MM.1S (cell line): ENCODE results near the gene PTPRN2.

Experiments
- DNase-seq: peaks from one replicate; pipeline ENCODE4 v3.0.0-alpha.2; 2015
- H2AFZ ChIP-seq: fragments of 300-600 bp; sonication (generic); 2 replicates; pipeline ENCODE4 v1.6.0; 2016; ENCODE audit warnings: antibody characterized with exemption, low read length
- H3F3A ChIP-seq: fragments of 300-600 bp; sonication (generic); 2 replicates; pipeline ENCODE4 v1.6.1; 2016; ENCODE audit warnings: mild to moderate bottlenecking, antibody characterized with exemption, low read length, moderate library complexity, mixed read lengths; ENCODE audit not compliant: insufficient read depth
- H3K27ac ChIP-seq: fragments of 300-600 bp; sonication (generic); 2 replicates; pipeline ENCODE4 v1.5.1; 2016; ENCODE audit warnings: mild to moderate bottlenecking, low read length
- H3K27me3 ChIP-seq: fragments of 300-600 bp; sonication (generic); replicated peaks from 2 replicates; pipeline ENCODE4 v1.6.0; 2016; ENCODE audit warnings: low read length; ENCODE audit not compliant: insufficient read depth
- H3K36me3 ChIP-seq: fragments of 300-600 bp; sonication (generic); replicated peaks from 2 replicates; pipeline ENCODE4 v1.6.1; 2016; ENCODE audit warnings: mild to moderate bottlenecking, low read length, mixed read lengths; ENCODE audit not compliant: insufficient read depth
- H3K4me1 ChIP-seq: fragments of 300-600 bp; sonication (generic); 2 replicates; pipeline ENCODE4 v1.6.1; 2016; ENCODE audit warnings: low read length, mixed read lengths
- H3K4me2 ChIP-seq: fragments of 300-600 bp; sonication (generic); 2 replicates; pipeline ENCODE4 v1.6.0; 2016; ENCODE audit warnings: low read depth, low read length
- H3K4me3 ChIP-seq: fragments of 300-600 bp; sonication (generic); 2 replicates; pipeline ENCODE4 v1.5.1; 2016; ENCODE audit warnings: low read length, mixed read lengths
- H3K79me2 ChIP-seq: fragments of 300-600 bp; sonication (generic); 2 replicates; pipeline ENCODE4 v1.6.1; 2016; ENCODE audit warnings: mixed run types, low read length, mixed read lengths
- H3K9ac ChIP-seq: fragments of 300-600 bp; sonication (generic); 2 replicates; pipeline ENCODE4 v1.6.1; 2016; ENCODE audit warnings: low read length, mixed read lengths
- H3K9me2 ChIP-seq: fragments of 300-600 bp; sonication (generic); replicated peaks from 2 replicates; pipeline ENCODE4 v1.6.1; 2016; ENCODE audit warnings: mild to moderate bottlenecking, low read length, mixed read lengths; ENCODE audit not compliant: insufficient read depth
- H3K9me3 ChIP-seq: fragments of 300-600 bp; sonication (generic); replicated peaks from 2 replicates; pipeline ENCODE4 v1.6.1; 2016; ENCODE audit warnings: mild to moderate bottlenecking, low read length, mixed read lengths; ENCODE audit not compliant: insufficient read depth
- H4K20me1 ChIP-seq: fragments of 300-600 bp; sonication (generic); 2 replicates; pipeline ENCODE4 v1.6.1; 2016; ENCODE audit warnings: mild to moderate bottlenecking, low read length, moderate library complexity, mixed read lengths; ENCODE audit not compliant: insufficient read depth
- CTCF ChIP-seq: fragments of 300-600 bp; sonication (generic); IDR thresholded peaks from 2 replicates; pipeline ENCODE4 v1.5.1; 2016; ENCODE audit warnings: antibody characterized with exemption, low read length, mixed read lengths
- EZH2 ChIP-seq: fragments of 300-600 bp; sonication (generic); optimal IDR thresholded peaks from 2 replicates; pipeline ENCODE3; 2017; ENCODE audit warnings: low read depth, mild to moderate bottlenecking, antibody characterized with exemption, low read length, mixed read lengths
- EZH2phosphoT487 ChIP-seq: fragments of 300-600 bp; sonication (generic); IDR thresholded peaks from 2 replicates; pipeline ENCODE4 v1.6.1; 2018; ENCODE audit warnings: antibody characterized with exemption, low read length

Gene PTPRN2

GRCh38 chr7:157560258-157560654 is 1027.4 kb downstream of the PTPRN2 start:
- no peak for TF ChIP-seq CTCF
- no peak for TF ChIP-seq EZH2phosphoT487
- no peak for TF ChIP-seq EZH2

GRCh38 chr7:157559596-157560257 is 1027.9 kb downstream of the PTPRN2 start:
- TF ChIP-seq EZH2phosphoT487 = no peak
- no peak for TF ChIP-seq EZH2
- no peak for TF ChIP-seq CTCF
- peaks cover 79% of the 10 kb centered on the region for H3K27me3 ChIP-seq
- no peaks in the 10 kb centered on the region for H3K4me1 ChIP-seq
- H3K9me3 ChIP-seq = no peaks in the 10 kb centered on the region
- no peak overlapping the region for H3K27ac ChIP-seq
- H2AFZ ChIP-seq = no peak overlapping the region
- no peaks in the 10 kb centered on the region for H3K79me2 ChIP-seq
- H3K36me3 ChIP-seq = no peaks in the 10 kb centered on the region
- H3F3A ChIP-seq = no peaks in the 10 kb centered on the region
- no peaks in the 10 kb centered on the region for H3K9me2 ChIP-seq
- H3K4me3 ChIP-seq = no peak overlapping the region
- no peak overlapping the region for H3K9ac ChIP-seq
- no peak overlapping the region for H3K4me2 ChIP-seq
- no peak for DNase-seq
- H4K20me1 ChIP-seq = no peaks in the 10 kb centered on the region

More at GRCh38 chr7:157560258-157560654, 1027.4 kb downstream of the PTPRN2 start:
- peaks cover 79% of the 10 kb centered on the region for H3K27me3 ChIP-seq
- H2AFZ ChIP-seq = no peak overlapping the region
- H3K9ac ChIP-seq = no peak overlapping the region
- H4K20me1 ChIP-seq = no peaks in the 10 kb centered on the region
- H3K4me1 ChIP-seq = no peaks in the 10 kb centered on the region
- H3K4me3 ChIP-seq = no peak overlapping the region
- H3K4me2 ChIP-seq = no peak overlapping the region
- H3K9me3 ChIP-seq = no peaks in the 10 kb centered on the region
- no peaks in the 10 kb centered on the region for H3K79me2 ChIP-seq
- DNase-seq = no peak
- H3K9me2 ChIP-seq = no peaks in the 10 kb centered on the region
- H3F3A ChIP-seq = no peaks in the 10 kb centered on the region
- no peaks in the 10 kb centered on the region for H3K36me3 ChIP-seq
- no peak overlapping the region for H3K27ac ChIP-seq

GRCh38 chr7:157558875-157559595 is 1028.6 kb downstream of the PTPRN2 start:
- Histone ChIP-seq H3K27me3 (peaks cover 76% of the 10 kb centered on the region), H3K9me3 (no peaks in the 10 kb centered on the region), H3F3A (no peaks in the 10 kb centered on the region), H2AFZ (no peak overlapping the region), H3K9ac (no peak overlapping the region), H3K9me2 (no peaks in the 10 kb centered on the region), H3K4me1 (no peaks in the 10 kb centered on the region), H3K36me3 (no peaks in the 10 kb centered on the region), H3K27ac (no peak overlapping the region), H3K79me2 (no peaks in the 10 kb centered on the region), H3K4me2 (no peak overlapping the region), H3K4me3 (no peak overlapping the region), H4K20me1 (no peaks in the 10 kb centered on the region)
- DNase-seq = no peak
- TF ChIP-seq EZH2phosphoT487 (no peak), CTCF (no peak)
